K562 (cell line): ENCODE results near the gene ANO8. TPM values are rescaled to one million over a fixed set of nuclear protein-coding genes. Genes with fewer than 3 reads are reported as not detected.

Experiments used
- NRF1 ChIP-seq, 2 experiments: fragments of 450-650 bp; IDR thresholded peaks in 1 of 2; conservative IDR thresholded peaks in 1 of 2; 2 replicates each; pipeline ENCODE4 v1.6.1; 2014; ENCODE audit warnings: mild to moderate bottlenecking in 2 of 2
- PHTF2 ChIP-seq: fragments of 250-450 bp; sonication (Bioruptor Pico); IDR thresholded peaks from 2 replicates; pipeline ENCODE4 v1.5.0; 2021; ENCODE audit warnings: mild to moderate bottlenecking
- POLR2B ChIP-seq: fragments of 450-650 bp; IDR thresholded peaks from 2 replicates; pipeline ENCODE4 v1.6.1; 2018; ENCODE audit warnings: low read depth; ENCODE audit not compliant: partially characterized antibody
- RAD51 ChIP-seq: fragments of 450-650 bp; IDR thresholded peaks from 2 replicates; pipeline ENCODE4 v1.7.1; 2016; ENCODE audit warnings: low read depth, mild to moderate bottlenecking, borderline replicate concordance
- ZBED1 ChIP-seq: IDR thresholded peaks from 2 replicates; pipeline ENCODE4 v1.6.1; 2014
- ZNF134 ChIP-seq: fragments of 250-450 bp; sonication (Bioruptor Pico); conservative IDR thresholded peaks from 2 replicates; pipeline ENCODE4 v1.4.0; 2020
- ZNF324 ChIP-seq: fragments of 250-450 bp; sonication (Bioruptor Pico); IDR thresholded peaks from 2 replicates; pipeline ENCODE4 v1.4.0; 2020; ENCODE audit warnings: mild to moderate bottlenecking
- polyA plus RNA-seq, 8 experiments: library from polyadenylated mRNA; depleted of rRNA in 4 of 8; stranded (reverse) in 5 of 8; unstranded in 3 of 8; fragments of >200 nt; fragmentation: Nextera tagmentation in 2 of 8; fragmentation: Illumina TruSeq in 1 of 8; extraction: Ambion mirVana in 2 of 8; extraction: Trizol in 1 of 8; gene quantifications; 2 replicates each; pipeline versions ENCODE4 v1.2.1 to v1.2.3, GENCODE V29; 2011 to 2014; ENCODE audit warnings: inconsistent platforms in 1 of 8, missing spikeins in 1 of 8
- total RNA-seq, 7 experiments: library from RNA; depleted of rRNA in 6 of 7; stranded (reverse); fragments of >200 nt in 6 of 7; fragmentation: Illumina TruSeq in 2 of 7; extraction: Trizol in 2 of 7; gene quantifications; 2 replicates each; pipeline versions ENCODE4 v1.2.1 to v1.2.3, GENCODE V29; 2011 to 2021; ENCODE audit warnings: low replicate concordance in 1 of 7
- TF ChIP-seq, protein P1 (sequence below): sonication (generic); formaldehyde crosslinking; IDR thresholded peaks from 2 replicates; pipeline ENCODE4 v1.8.1; 2023; ENCODE audit warnings: missing genetic modification reagents, mild to moderate bottlenecking, borderline replicate concordance
- TF ChIP-seq, protein P2 (sequence below): fragments of 450-650 bp; IDR thresholded peaks from 2 replicates; pipeline ENCODE4 v1.6.1; 2017; ENCODE audit warnings: antibody characterized with exemption
- TF ChIP-seq, protein P3 (sequence below): fragments of 450-650 bp; formaldehyde crosslinking; IDR thresholded peaks from 2 replicates; pipeline ENCODE4 v1.4.0; 2022; ENCODE audit warnings: missing genetic modification characterization
- TF ChIP-seq, protein P4 (sequence below): fragments of 450-650 bp; formaldehyde crosslinking; conservative IDR thresholded peaks from 2 replicates; pipeline ENCODE4 v1.4.0; 2022; ENCODE audit warnings: mild to moderate bottlenecking, missing genetic modification characterization
- TF ChIP-seq, protein P5 (sequence below): fragments of 200-800 bp; sonication (Bioruptor generic); IDR thresholded peaks from 2 replicates; pipeline ENCODE4 v1.6.1; 2016; ENCODE audit warnings: missing genetic modification characterization, missing compliant biosample characterization

The ANO8 gene
- total and polyA plus RNA-seq, 9 of the 15 experiments (the other 6 are each of a cell fraction or from before 2014, with no cell fraction given): 0.07 to 7.6 (median 2.3) TPM; not detected in 1

DNA sequence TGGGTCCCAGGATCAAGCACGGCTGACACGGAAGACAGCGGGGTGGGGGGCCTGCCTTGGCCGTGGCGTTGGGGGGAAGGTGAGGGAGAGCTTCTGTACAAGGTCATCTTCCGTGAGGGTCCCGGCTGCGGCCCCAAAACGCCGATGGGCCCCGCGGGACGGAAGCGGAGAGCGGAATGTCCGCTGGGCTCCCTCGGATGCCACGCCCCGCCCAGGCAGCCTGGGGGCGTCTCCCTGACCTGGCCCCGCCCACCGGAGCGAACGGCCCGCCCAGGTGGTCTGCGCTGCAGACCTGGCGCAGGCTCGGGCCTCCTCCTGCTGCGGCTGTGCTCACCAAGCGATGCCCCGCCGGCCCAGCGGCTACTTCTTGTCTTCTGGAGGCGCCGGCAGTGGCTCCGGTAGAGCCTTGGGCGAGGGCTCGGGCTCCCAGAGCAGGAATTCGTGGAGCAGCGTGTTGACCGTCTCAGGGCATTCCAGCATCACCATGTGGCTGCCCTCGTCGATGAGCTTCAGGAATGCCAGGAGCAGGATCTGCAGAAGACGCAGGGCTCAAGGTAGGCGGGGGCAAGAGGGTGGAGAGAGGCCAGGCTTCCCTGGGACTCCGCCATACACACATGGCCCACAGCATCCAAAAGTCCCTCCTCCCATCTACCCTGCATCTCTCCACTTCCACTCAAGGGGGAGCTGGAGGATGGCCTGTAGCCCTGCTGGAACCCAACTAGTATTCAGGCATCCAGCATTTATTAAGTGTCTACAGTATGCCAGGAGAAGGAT is 42.2 kb downstream of the ANO8 start (continued):
- TF ChIP-seq, protein P1, sequence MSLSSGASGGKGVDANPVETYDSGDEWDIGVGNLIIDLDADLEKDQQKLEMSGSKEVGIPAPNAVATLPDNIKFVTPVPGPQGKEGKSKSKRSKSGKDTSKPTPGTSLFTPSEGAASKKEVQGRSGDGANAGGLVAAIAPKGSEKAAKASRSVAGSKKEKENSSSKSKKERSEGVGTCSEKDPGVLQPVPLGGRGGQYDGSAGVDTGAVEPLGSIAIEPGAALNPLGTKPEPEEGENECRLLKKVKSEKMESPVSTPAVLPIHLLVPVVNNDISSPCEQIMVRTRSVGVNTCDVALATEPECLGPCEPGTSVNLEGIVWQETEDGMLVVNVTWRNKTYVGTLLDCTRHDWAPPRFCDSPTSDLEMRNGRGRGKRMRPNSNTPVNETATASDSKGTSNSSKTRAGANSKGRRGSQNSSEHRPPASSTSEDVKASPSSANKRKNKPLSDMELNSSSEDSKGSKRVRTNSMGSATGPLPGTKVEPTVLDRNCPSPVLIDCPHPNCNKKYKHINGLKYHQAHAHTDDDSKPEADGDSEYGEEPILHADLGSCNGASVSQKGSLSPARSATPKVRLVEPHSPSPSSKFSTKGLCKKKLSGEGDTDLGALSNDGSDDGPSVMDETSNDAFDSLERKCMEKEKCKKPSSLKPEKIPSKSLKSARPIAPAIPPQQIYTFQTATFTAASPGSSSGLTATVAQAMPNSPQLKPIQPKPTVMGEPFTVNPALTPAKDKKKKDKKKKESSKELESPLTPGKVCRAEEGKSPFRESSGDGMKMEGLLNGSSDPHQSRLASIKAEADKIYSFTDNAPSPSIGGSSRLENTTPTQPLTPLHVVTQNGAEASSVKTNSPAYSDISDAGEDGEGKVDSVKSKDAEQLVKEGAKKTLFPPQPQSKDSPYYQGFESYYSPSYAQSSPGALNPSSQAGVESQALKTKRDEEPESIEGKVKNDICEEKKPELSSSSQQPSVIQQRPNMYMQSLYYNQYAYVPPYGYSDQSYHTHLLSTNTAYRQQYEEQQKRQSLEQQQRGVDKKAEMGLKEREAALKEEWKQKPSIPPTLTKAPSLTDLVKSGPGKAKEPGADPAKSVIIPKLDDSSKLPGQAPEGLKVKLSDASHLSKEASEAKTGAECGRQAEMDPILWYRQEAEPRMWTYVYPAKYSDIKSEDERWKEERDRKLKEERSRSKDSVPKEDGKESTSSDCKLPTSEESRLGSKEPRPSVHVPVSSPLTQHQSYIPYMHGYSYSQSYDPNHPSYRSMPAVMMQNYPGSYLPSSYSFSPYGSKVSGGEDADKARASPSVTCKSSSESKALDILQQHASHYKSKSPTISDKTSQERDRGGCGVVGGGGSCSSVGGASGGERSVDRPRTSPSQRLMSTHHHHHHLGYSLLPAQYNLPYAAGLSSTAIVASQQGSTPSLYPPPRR (CRISPR knock-in tag): no peak
- no peak for TF ChIP-seq ZNF134 (CRISPR knock-in tag)
- peak; percentile 53 for TF ChIP-seq POLR2B
- TF ChIP-seq, protein P2, sequence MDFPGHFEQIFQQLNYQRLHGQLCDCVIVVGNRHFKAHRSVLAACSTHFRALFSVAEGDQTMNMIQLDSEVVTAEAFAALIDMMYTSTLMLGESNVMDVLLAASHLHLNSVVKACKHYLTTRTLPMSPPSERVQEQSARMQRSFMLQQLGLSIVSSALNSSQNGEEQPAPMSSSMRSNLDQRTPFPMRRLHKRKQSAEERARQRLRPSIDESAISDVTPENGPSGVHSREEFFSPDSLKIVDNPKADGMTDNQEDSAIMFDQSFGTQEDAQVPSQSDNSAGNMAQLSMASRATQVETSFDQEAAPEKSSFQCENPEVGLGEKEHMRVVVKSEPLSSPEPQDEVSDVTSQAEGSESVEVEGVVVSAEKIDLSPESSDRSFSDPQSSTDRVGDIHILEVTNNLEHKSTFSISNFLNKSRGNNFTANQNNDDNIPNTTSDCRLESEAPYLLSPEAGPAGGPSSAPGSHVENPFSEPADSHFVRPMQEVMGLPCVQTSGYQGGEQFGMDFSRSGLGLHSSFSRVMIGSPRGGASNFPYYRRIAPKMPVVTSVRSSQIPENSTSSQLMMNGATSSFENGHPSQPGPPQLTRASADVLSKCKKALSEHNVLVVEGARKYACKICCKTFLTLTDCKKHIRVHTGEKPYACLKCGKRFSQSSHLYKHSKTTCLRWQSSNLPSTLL: no peak
- TF ChIP-seq, protein P3, sequence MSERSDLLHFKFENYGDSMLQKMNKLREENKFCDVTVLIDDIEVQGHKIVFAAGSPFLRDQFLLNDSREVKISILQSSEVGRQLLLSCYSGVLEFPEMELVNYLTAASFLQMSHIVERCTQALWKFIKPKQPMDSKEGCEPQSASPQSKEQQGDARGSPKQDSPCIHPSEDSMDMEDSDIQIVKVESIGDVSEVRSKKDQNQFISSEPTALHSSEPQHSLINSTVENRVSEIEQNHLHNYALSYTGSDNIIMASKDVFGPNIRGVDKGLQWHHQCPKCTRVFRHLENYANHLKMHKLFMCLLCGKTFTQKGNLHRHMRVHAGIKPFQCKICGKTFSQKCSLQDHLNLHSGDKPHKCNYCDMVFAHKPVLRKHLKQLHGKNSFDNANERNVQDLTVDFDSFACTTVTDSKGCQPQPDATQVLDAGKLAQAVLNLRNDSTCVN (CRISPR knock-in tag): no peak
- no peak for TF ChIP-seq PHTF2 (CRISPR knock-in tag)
- TF ChIP-seq, protein P4, sequence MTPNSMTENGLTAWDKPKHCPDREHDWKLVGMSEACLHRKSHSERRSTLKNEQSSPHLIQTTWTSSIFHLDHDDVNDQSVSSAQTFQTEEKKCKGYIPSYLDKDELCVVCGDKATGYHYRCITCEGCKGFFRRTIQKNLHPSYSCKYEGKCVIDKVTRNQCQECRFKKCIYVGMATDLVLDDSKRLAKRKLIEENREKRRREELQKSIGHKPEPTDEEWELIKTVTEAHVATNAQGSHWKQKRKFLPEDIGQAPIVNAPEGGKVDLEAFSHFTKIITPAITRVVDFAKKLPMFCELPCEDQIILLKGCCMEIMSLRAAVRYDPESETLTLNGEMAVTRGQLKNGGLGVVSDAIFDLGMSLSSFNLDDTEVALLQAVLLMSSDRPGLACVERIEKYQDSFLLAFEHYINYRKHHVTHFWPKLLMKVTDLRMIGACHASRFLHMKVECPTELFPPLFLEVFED: no peak
- no peak for TF ChIP-seq ZNF324 (CRISPR knock-in tag)
- TF ChIP-seq, protein P5, sequence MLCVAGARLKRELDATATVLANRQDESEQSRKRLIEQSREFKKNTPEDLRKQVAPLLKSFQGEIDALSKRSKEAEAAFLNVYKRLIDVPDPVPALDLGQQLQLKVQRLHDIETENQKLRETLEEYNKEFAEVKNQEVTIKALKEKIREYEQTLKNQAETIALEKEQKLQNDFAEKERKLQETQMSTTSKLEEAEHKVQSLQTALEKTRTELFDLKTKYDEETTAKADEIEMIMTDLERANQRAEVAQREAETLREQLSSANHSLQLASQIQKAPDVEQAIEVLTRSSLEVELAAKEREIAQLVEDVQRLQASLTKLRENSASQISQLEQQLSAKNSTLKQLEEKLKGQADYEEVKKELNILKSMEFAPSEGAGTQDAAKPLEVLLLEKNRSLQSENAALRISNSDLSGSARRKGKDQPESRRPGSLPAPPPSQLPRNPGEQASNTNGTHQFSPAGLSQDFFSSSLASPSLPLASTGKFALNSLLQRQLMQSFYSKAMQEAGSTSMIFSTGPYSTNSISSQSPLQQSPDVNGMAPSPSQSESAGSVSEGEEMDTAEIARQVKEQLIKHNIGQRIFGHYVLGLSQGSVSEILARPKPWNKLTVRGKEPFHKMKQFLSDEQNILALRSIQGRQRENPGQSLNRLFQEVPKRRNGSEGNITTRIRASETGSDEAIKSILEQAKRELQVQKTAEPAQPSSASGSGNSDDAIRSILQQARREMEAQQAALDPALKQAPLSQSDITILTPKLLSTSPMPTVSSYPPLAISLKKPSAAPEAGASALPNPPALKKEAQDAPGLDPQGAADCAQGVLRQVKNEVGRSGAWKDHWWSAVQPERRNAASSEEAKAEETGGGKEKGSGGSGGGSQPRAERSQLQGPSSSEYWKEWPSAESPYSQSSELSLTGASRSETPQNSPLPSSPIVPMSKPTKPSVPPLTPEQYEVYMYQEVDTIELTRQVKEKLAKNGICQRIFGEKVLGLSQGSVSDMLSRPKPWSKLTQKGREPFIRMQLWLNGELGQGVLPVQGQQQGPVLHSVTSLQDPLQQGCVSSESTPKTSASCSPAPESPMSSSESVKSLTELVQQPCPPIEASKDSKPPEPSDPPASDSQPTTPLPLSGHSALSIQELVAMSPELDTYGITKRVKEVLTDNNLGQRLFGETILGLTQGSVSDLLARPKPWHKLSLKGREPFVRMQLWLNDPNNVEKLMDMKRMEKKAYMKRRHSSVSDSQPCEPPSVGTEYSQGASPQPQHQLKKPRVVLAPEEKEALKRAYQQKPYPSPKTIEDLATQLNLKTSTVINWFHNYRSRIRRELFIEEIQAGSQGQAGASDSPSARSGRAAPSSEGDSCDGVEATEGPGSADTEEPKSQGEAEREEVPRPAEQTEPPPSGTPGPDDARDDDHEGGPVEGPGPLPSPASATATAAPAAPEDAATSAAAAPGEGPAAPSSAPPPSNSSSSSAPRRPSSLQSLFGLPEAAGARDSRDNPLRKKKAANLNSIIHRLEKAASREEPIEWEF: no peak
- TF ChIP-seq RAD51: no peak
- TF ChIP-seq ZBED1: no peak
- peak; percentile 90 to 91 for TF ChIP-seq NRF1 (conservative IDR thresholded peaks at IDR 0.05 in 1 of 2, IDR thresholded peaks at IDR 0.05 in 1 of 2)
